Peyer's patch (tissue), 4 donors: Measurements from ENCODE around the gene KLRF2.

Source experiments
- CTCF ChIP-seq, 6 experiments: fragments of 450-650 bp in 4 of 6; fragments of 200-600 bp in 2 of 6; sonication (generic) in 1 of 6; IDR thresholded peaks; one replicate each; pipeline ENCODE4 v1.5.1; 2017 to 2019; ENCODE audit warnings: antibody characterized with exemption in 6 of 6, mild to moderate bottlenecking in 3 of 6, moderate library complexity in 1 of 6
- POLR2A ChIP-seq, 2 donors: fragments of 450-650 bp; IDR thresholded peaks; one replicate each; pipeline ENCODE4 v1.5.1; 2017; ENCODE audit warnings: antibody characterized with exemption in 2 of 2, mild to moderate bottlenecking in 2 of 2, moderate library complexity in 2 of 2

DNA sequence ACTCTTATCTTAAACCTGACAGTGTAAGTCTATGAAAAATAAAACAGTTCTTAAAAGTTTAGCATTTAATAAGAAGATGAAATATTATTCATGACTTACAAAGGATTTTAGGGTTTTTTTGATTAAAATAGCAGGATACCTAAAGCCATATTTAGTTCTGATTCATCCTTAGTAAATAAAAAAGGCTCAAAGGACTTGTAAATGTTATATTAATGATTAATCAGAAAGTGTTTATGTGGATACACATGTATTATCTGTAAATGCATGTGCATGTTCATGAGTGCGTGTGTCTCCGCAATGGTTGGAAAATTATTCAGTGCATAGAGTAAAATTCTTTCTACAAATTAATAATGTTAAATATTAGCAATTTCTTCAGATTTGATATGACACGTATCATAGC, 49.6 kb upstream of the KLRF2 start:
- TF ChIP-seq CTCF (IDR thresholded peaks at IDR 0.05) (no peak), POLR2A (IDR thresholded peaks at IDR 0.05) (no peak)
